Sigmoid colon (tissue), 7 donors: ENCODE data around the gene NNT. TPM values are rescaled to one million over a fixed set of nuclear protein-coding genes. Genes with fewer than 3 reads are reported as not detected.
A peak's percentile ranks its signal among the peaks of the same experiment; 100 is the strongest.

Source experiments
- DNase-seq: peaks from one replicate; pipeline ENCODE4 v3.0.0-alpha.2; 2019
- H3K27ac ChIP-seq, 4 donors: fragments of 200-600 bp; sonication (generic); one replicate each; pipeline ENCODE4 v1.5.1; 2016 to 2019; ENCODE audit warnings: mild to moderate bottlenecking in 1 of 4
- H3K27me3 ChIP-seq, 3 donors: fragments of 200-600 bp; sonication (generic); one replicate each; pipeline ENCODE4 v1.5.1; 2019; ENCODE audit warnings: mild to moderate bottlenecking in 1 of 3
- H3K36me3 ChIP-seq, 4 donors: fragments of 200-600 bp; sonication (generic); one replicate each; pipeline ENCODE4 v1.5.1; 2016 to 2019
- H3K4me1 ChIP-seq, 4 donors: fragments of 200-600 bp; sonication (generic); one replicate each; pipeline ENCODE4 v1.5.1; 2017 to 2019
- H3K4me3 ChIP-seq, 4 donors: fragments of 200-600 bp; sonication (generic); one replicate each; pipeline ENCODE4 v1.5.1; 2017 to 2019; ENCODE audit warnings: mild to moderate bottlenecking in 2 of 4, moderate library complexity in 1 of 4
- H3K9me3 ChIP-seq, 4 donors: fragments of 200-600 bp in 3 of 4; sonication (generic) in 3 of 4; one replicate each; pipeline versions ENCODE4 v1.5.1 to v1.6.1; 2013 to 2019
- EP300 ChIP-seq, 4 donors: sonication (generic); formaldehyde crosslinking; IDR thresholded peaks; one replicate each; pipeline ENCODE4 v1.6.1; 2017; ENCODE audit warnings: antibody characterized with exemption in 4 of 4
- POLR2A ChIP-seq, 2 donors: fragments of 450-650 bp; IDR thresholded peaks; one replicate each; pipeline ENCODE4 v1.6.1; 2016; ENCODE audit warnings: antibody characterized with exemption in 2 of 2, mild to moderate bottlenecking in 2 of 2, moderate library complexity in 2 of 2
- POLR2AphosphoS5 ChIP-seq, 4 donors: sonication (generic); formaldehyde crosslinking; IDR thresholded peaks; one replicate each; pipeline ENCODE4 v1.6.1; 2017; ENCODE audit warnings: antibody characterized with exemption in 4 of 4
- WGBS, 2 donors: extraction: QIAGEN DNeasy Blood & Tissue Kit; methylation state at CpG; one replicate each; pipeline ENCODE4 v1.1.7; 2013; 5-methylcytosine and 5-hydroxymethylcytosine counted together
- intact Hi-C: fragments of 100-400 bp; cut with DNase I; formaldehyde crosslinking; loops from one replicate; pipeline ENCODE4 v1.15.1; 2023
- polyA plus RNA-seq, 3 donors: library from polyadenylated mRNA; stranded (reverse); fragments of 200-250 nt; gene quantifications; one replicate each; pipeline ENCODE4 v1.2.3, GENCODE V29; 2013
- total RNA-seq, 4 donors: library from RNA; depleted of rRNA; stranded (reverse); fragments of >200 nt; gene quantifications; one replicate each; pipeline ENCODE4 v1.1.0, GENCODE V29; 2016
- TF ChIP-seq, protein P1 (sequence below), 4 experiments: fragments of 450-650 bp in 3 of 4; fragments of 200-600 bp in 1 of 4; IDR thresholded peaks; one replicate each; pipeline ENCODE4 v1.5.1; 2016 to 2019; ENCODE audit warnings: antibody characterized with exemption in 4 of 4, mild to moderate bottlenecking in 3 of 4, moderate library complexity in 2 of 4
- donor health status: healthy with polysubstance abuse.
- donor health status: Bipolar disorder and iron deficiency.
- donor health status: healthy.

Gene NNT
- total and polyA plus RNA-seq, 7 donors = 15.7 to 80.3 (median 48.5) TPM

DNA sequence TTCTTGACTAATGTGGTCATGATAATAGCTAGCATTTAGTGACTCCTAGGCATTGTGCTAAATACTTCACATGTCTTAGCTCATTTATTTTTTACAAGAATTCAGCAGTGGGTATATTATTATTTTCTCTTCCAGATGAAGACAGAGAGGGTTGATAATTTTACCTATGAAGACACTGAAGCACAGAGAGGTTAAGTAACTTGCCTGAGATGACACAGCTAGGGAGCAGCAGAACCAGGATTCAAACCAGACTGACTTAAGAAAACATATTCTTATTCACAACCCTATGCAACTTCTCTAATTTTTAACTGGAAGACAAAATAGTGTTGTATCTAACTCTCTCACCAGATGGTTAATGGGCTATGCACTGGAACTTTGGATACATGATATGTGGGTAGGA lies 44.8 kb downstream of the NNT start:
- Histone ChIP-seq H3K4me1 (peaks cover 0 to 29% (median 17%) of the 10 kb centered on the region in 4 donors), H3K9me3 (no peaks in the 10 kb centered on the region), H3K36me3 (peaks cover 0 to 59% (median 18%) of the 10 kb centered on the region in 4 donors), H3K27me3 (no peaks in the 10 kb centered on the region), H3K27ac (peak overlapping the region in 1 of 4 donors; percentile 45), H3K4me3 (no peak overlapping the region)
- DNase-seq = no peak
- no peak for TF ChIP-seq POLR2A (IDR thresholded peaks at IDR 0.05)
- TF ChIP-seq EP300 (IDR thresholded peaks at IDR 0.05) = no peak
- TF ChIP-seq POLR2AphosphoS5 (IDR thresholded peaks at IDR 0.05) = no peak
- TF ChIP-seq, protein P1, sequence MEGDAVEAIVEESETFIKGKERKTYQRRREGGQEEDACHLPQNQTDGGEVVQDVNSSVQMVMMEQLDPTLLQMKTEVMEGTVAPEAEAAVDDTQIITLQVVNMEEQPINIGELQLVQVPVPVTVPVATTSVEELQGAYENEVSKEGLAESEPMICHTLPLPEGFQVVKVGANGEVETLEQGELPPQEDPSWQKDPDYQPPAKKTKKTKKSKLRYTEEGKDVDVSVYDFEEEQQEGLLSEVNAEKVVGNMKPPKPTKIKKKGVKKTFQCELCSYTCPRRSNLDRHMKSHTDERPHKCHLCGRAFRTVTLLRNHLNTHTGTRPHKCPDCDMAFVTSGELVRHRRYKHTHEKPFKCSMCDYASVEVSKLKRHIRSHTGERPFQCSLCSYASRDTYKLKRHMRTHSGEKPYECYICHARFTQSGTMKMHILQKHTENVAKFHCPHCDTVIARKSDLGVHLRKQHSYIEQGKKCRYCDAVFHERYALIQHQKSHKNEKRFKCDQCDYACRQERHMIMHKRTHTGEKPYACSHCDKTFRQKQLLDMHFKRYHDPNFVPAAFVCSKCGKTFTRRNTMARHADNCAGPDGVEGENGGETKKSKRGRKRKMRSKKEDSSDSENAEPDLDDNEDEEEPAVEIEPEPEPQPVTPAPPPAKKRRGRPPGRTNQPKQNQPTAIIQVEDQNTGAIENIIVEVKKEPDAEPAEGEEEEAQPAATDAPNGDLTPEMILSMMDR (IDR thresholded peaks at IDR 0.05) = no peak
- intact Hi-C loops = no loop called here

DNA sequence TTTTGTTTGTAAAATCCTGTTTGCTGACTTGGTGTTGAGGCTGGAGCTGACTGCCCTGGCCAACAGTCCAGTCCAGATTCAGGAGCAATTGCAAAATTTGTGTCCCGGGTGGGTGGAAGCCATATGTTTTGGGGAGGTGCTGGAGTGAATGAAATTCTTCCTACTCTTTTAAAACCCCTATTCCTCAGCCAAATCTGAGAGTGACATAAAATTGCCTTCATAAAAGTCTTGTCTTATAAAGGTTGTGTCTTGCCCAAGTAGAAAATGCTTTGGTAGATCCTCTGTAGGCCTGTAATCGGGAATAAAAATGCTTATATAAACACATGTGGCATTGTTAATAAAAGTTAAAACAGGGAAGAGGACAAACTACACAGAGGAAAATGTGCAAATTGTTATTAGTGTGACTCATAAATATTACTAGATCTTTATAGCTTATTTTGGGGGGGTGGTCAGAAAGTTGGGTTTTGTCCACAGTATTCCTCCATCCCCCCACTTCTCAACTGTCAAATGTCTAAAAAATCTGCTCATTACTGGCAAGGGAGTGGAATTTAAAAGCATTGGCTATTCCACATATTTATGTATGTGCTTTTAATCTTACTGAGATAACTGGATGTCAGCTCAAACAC lies 45.6 kb downstream of the NNT start:
- DNase-seq = no peak
- Histone ChIP-seq H3K36me3 (peaks cover 5 to 67% (median 18%) of the 10 kb centered on the region in 4 donors), H3K27me3 (no peaks in the 10 kb centered on the region), H3K4me1 (peaks cover 0 to 22% (median 14%) of the 10 kb centered on the region in 4 donors), H3K9me3 (no peaks in the 10 kb centered on the region), H3K4me3 (no peak overlapping the region), H3K27ac (peak overlapping the region; percentile 21 to 55 (median 36))
- TF ChIP-seq, protein P1 (IDR thresholded peaks at IDR 0.05) = no peak
- no peak for TF ChIP-seq POLR2AphosphoS5 (IDR thresholded peaks at IDR 0.05)
- no peak for TF ChIP-seq EP300 (IDR thresholded peaks at IDR 0.05)
- no peak for TF ChIP-seq POLR2A (IDR thresholded peaks at IDR 0.05)
- WGBS, 2 donors = 78 to 90% methylated on average over 2 of the region's 2 CpGs
- intact Hi-C loops = no loop called here

DNA sequence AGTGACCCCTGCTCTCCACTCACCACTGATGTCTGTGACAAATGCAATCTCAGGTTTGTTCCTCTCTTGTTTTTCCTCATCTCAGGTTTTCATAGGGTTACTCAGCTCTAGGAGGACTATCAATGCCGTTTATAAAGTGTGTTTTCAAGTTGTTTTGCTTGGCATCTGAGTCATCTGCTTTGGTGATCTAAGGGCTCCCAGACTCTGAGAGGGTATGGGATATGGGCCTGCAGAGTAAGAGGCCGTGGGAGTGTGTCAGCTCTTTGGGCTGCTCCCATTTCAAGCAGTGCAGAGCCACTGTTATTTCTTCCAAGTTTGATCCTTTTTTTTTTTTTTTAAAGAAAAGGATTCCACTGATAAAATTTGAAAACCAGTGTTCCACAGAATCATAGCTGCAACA lies 46.3 kb downstream of the NNT start:
- intact Hi-C loops = no loop called here
- H3K4me3 ChIP-seq = no peak overlapping the region
- H3K27me3 ChIP-seq = no peaks in the 10 kb centered on the region
- 66 to 77% methylated on average over 2 of the region's 2 CpGs for WGBS, 2 donors
- H3K4me1 ChIP-seq = peaks cover 0 to 18% (median 13%) of the 10 kb centered on the region in 4 donors
- TF ChIP-seq EP300 (IDR thresholded peaks at IDR 0.05) (no peak), POLR2AphosphoS5 (IDR thresholded peaks at IDR 0.05) (no peak), POLR2A (IDR thresholded peaks at IDR 0.05) (no peak)
- TF ChIP-seq, protein P1 (IDR thresholded peaks at IDR 0.05) = no peak
- DNase-seq = no peak
- peaks cover 5 to 72% (median 18%) of the 10 kb centered on the region in 4 donors for H3K36me3 ChIP-seq
- H3K27ac ChIP-seq = peak overlapping the region; percentile 21 to 55 (median 36)
- H3K9me3 ChIP-seq = no peaks in the 10 kb centered on the region

DNA sequence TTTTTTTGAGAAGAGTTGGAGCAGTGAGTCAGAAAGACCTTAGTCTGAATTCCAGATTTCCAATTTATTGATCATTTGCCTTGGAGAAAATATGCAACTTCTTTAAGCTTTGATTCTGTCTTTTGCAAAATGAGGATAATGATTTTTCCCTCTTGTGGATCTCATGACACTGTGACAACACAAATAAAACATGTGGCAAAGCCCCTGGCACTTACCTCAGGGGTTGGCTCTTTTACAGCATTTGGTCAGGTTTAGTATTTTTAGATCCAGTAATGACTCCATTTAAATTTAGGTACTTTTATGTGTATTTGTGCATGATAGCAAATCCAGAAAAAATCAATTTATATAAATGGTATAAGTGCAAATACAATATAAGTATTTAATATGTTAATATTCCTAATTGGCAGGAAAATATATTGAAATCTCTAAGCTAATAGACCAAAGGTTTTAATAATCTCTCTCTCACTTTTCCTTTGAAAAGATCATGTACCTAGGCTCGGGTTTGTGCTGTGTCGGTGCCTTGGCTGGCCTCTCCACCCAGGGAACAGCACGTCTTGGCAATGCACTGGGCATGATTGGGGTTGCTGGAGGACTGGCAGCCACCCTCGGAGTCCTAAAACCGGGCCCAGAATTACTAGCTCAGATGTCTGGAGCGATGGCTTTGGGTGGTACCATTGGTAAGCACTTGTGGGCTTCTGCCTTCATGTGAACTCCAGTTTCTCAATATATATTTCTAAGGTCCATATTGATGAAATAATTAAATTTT lies 49.7 kb downstream of the NNT start:
- no peaks in the 10 kb centered on the region for H3K27me3 ChIP-seq
- intact Hi-C loops = no loop called here
- no peak overlapping the region for H3K4me3 ChIP-seq
- TF ChIP-seq, protein P1 (IDR thresholded peaks at IDR 0.05) = no peak
- TF ChIP-seq EP300 (IDR thresholded peaks at IDR 0.05) (no peak), POLR2A (IDR thresholded peaks at IDR 0.05) (no peak), POLR2AphosphoS5 (IDR thresholded peaks at IDR 0.05) (no peak)
- H3K36me3 ChIP-seq = peaks cover 5 to 78% (median 27%) of the 10 kb centered on the region in 4 donors
- peaks cover 0 to 17% (median 13%) of the 10 kb centered on the region in 4 donors for H3K4me1 ChIP-seq
- DNase-seq = no peak
- no peaks in the 10 kb centered on the region for H3K9me3 ChIP-seq
- 98% methylated on average over 6 of the region's 6 CpGs for WGBS, 2 donors
- no peak overlapping the region for H3K27ac ChIP-seq
